Breast epithelium (tissue), 4 donors: ENCODE results near the gene MPPED1. TPM values are rescaled to one million over a fixed set of nuclear protein-coding genes. Genes with fewer than 3 reads are reported as not detected.
A peak's percentile ranks its signal among the peaks of the same experiment; 100 is the strongest.

ENCODE experiments used
- DNase-seq, 2 donors: peaks; one replicate each; pipeline ENCODE4 v3.0.0-alpha.2; 2019; ENCODE audit warnings: low spot score in 2 of 2
- H3K27ac ChIP-seq, 2 donors: fragments of 200-600 bp; sonication (generic) in 1 of 2; one replicate each; pipeline ENCODE4 v1.5.1; 2016 to 2019; ENCODE audit warnings: mild to moderate bottlenecking in 1 of 2
- H3K27me3 ChIP-seq, 2 donors: fragments of 200-600 bp; sonication (generic) in 1 of 2; one replicate each; pipeline versions ENCODE4 v1.5.1 to v1.6.0; 2017 to 2019; ENCODE audit warnings: control low read depth in 1 of 2, mild to moderate bottlenecking in 1 of 2
- H3K36me3 ChIP-seq: fragments of 200-600 bp; one replicate; pipeline ENCODE4 v1.5.1; 2019
- H3K4me1 ChIP-seq, 2 donors: fragments of 200-600 bp; sonication (generic); one replicate each; pipeline ENCODE4 v1.5.1; 2016 to 2019; ENCODE audit warnings: control low read depth in 1 of 2
- H3K4me3 ChIP-seq, 3 donors: fragments of 200-600 bp; sonication (generic); 1 replicate in 2 of 3; 2 replicates in 1 of 3; pipeline ENCODE4 v1.5.1; 2016 to 2019; ENCODE audit warnings: mild to moderate bottlenecking in 3 of 3, moderate library complexity in 2 of 3
- H3K9me3 ChIP-seq, 2 donors: fragments of 200-600 bp; sonication (generic) in 1 of 2; one replicate each; pipeline ENCODE4 v1.5.1; 2016 to 2019; ENCODE audit warnings: control low read depth in 1 of 2
- POLR2A ChIP-seq: fragments of 450-650 bp; IDR thresholded peaks from one replicate; pipeline ENCODE4 v1.6.1; 2016; ENCODE audit warnings: antibody characterized with exemption, mild to moderate bottlenecking, moderate library complexity
- POLR2AphosphoS5 ChIP-seq, 3 donors: sonication (generic); formaldehyde crosslinking; IDR thresholded peaks; one replicate each; pipeline ENCODE4 v1.6.1; 2017; ENCODE audit warnings: antibody characterized with exemption in 3 of 3
- intact Hi-C: fragments of 100-400 bp; cut with DNase I; formaldehyde crosslinking; loops from one replicate; pipeline ENCODE4 v1.15.1; 2023; ENCODE audit warnings: low total_unique reads
- total RNA-seq, 3 donors: library from RNA; depleted of rRNA; stranded (reverse); fragments of >200 nt; gene quantifications; one replicate each; pipeline ENCODE4 v1.1.0, GENCODE V29; 2016
- TF ChIP-seq, protein P1 (sequence below), 3 donors: fragments of 450-650 bp; IDR thresholded peaks; one replicate each; pipeline ENCODE4 v1.5.1; 2016 to 2017; ENCODE audit warnings: antibody characterized with exemption in 3 of 3, mild to moderate bottlenecking in 3 of 3, moderate library complexity in 3 of 3

The MPPED1 gene
- total RNA-seq, 3 donors from 2014 or later, result 0.29 TPM; not detected in 2

DNA sequence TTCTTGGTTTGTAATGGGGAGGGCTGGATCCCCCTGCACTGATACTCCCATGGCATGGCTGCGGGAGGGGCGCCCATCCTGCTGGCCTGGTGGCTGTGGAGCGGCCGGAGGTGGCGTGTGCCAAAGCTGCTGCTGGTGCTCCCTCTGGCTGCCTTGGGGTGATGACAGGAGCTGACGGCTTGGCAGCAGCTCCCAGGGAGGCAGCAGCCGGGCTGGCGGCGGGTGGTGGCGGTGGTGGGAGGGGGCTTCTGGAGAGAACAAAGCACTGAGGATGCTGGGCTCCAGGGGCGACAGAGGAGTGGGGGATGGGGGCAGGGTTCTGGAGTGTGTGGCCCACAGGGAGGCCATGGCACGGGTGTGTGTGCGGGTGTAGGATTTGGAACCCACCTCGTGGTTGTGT lies 11.4 kb upstream of the MPPED1 start:
- Histone ChIP-seq H3K9me3 (no peaks in the 10 kb centered on the region), H3K4me3 (no peak overlapping the region), H3K4me1 (no peaks in the 10 kb centered on the region), H3K36me3 (no peaks in the 10 kb centered on the region), H3K27ac (no peak overlapping the region), H3K27me3 (peaks cover 0 to 25% of the 10 kb centered on the region in 2 donors)
- no peak for DNase-seq
- intact Hi-C loops, result no loop called here
- TF ChIP-seq POLR2A (no peak), POLR2AphosphoS5 (IDR thresholded peaks at IDR 0.05) (no peak)
- TF ChIP-seq, protein P1, sequence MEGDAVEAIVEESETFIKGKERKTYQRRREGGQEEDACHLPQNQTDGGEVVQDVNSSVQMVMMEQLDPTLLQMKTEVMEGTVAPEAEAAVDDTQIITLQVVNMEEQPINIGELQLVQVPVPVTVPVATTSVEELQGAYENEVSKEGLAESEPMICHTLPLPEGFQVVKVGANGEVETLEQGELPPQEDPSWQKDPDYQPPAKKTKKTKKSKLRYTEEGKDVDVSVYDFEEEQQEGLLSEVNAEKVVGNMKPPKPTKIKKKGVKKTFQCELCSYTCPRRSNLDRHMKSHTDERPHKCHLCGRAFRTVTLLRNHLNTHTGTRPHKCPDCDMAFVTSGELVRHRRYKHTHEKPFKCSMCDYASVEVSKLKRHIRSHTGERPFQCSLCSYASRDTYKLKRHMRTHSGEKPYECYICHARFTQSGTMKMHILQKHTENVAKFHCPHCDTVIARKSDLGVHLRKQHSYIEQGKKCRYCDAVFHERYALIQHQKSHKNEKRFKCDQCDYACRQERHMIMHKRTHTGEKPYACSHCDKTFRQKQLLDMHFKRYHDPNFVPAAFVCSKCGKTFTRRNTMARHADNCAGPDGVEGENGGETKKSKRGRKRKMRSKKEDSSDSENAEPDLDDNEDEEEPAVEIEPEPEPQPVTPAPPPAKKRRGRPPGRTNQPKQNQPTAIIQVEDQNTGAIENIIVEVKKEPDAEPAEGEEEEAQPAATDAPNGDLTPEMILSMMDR (IDR thresholded peaks at IDR 0.05), result no peak

DNA sequence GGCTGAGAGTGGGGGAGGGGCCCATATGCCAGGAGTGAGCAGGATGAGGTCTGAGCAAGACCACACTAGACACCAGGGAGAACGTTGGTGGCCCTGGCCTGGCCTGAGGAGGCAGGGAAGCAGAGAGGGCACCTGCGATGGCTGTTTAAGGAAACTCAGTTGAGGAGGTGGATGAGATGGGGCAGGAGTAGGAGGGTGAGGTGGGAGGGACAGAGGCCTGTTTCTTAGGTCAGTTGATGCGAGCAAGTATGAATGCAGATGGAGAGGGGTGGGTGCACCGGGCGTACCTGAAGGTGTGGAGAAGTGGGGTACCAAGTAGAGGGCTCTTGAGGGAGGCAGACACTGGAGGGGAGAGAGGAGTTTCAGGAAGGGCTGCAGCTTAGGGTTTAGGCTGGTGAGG lies 10.6 kb upstream of the MPPED1 start:
- H3K27ac ChIP-seq, result no peak overlapping the region
- DNase-seq, result no peak

DNA sequence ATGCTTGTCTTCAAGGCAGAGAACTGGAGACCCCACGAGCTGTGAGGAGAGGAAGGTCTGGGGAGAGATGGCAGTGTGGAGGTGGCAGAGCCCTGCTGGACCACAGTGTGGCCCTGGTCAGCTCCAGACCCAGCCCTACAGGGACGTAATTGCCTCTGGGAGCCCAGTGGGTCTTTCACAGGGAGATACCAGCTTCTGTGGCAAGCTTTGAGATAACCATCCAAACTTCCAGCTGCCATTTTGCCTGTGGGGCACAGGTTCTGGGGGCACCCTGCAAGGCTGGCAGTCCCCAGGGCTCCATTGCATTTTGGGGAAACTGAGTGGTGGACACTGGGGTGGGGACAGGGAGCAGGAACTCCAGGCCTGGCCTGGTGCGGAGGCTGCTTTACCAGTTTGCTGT lies 10.2 kb upstream of the MPPED1 start:
- no peaks in the 10 kb centered on the region for H3K36me3 ChIP-seq
- no peak overlapping the region for H3K27ac ChIP-seq
- H3K4me3 ChIP-seq, result no peak overlapping the region
- H3K27me3 ChIP-seq, result peaks cover 0 to 25% of the 10 kb centered on the region in 2 donors
- no peaks in the 10 kb centered on the region for H3K9me3 ChIP-seq
- intact Hi-C loops, result no loop called here
- TF ChIP-seq, protein P1 (IDR thresholded peaks at IDR 0.05), result no peak
- TF ChIP-seq POLR2AphosphoS5 (IDR thresholded peaks at IDR 0.05), result no peak
- TF ChIP-seq POLR2A, result no peak
- no peak for DNase-seq
- no peaks in the 10 kb centered on the region for H3K4me1 ChIP-seq

More for the DNA sequence above, 10.6 kb upstream of the MPPED1 start:
- no peaks in the 10 kb centered on the region for H3K9me3 ChIP-seq
- no peaks in the 10 kb centered on the region for H3K4me1 ChIP-seq
- H3K4me3 ChIP-seq, result no peak overlapping the region
- peaks cover 0 to 25% of the 10 kb centered on the region in 2 donors for H3K27me3 ChIP-seq
- intact Hi-C loops, result no loop called here
- TF ChIP-seq POLR2A (no peak), POLR2AphosphoS5 (IDR thresholded peaks at IDR 0.05) (no peak)
- TF ChIP-seq, protein P1 (IDR thresholded peaks at IDR 0.05), result no peak
- no peaks in the 10 kb centered on the region for H3K36me3 ChIP-seq

DNA sequence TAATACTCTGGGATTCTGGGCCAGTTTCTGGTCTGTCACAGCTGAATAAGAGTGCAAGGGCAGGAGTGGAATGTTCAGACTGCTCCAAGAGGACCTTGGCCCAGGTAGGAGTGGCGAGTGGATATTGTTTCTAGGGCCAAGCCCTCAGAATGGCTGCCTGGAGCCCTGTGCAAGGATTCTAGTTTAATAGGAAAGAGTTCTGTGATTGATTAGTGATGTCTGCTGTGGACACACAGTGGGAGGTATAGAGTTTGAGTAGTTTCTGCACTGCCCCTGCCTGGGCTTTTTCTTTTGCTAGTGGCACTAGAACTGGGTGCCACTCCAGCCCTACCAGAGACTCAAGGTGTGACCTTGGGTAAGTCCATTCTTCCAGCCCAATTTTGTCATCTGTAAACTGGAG lies 9.7 kb upstream of the MPPED1 start:
- Histone ChIP-seq H3K27me3 (peaks cover 0 to 25% of the 10 kb centered on the region in 2 donors), H3K4me3 (no peak overlapping the region), H3K4me1 (no peaks in the 10 kb centered on the region), H3K27ac (no peak overlapping the region), H3K36me3 (no peaks in the 10 kb centered on the region), H3K9me3 (no peaks in the 10 kb centered on the region)
- intact Hi-C loops, result no loop called here
- no peak for DNase-seq
- TF ChIP-seq POLR2A (no peak), POLR2AphosphoS5 (IDR thresholded peaks at IDR 0.05) (no peak)
- TF ChIP-seq, protein P1 (IDR thresholded peaks at IDR 0.05), result no peak

DNA sequence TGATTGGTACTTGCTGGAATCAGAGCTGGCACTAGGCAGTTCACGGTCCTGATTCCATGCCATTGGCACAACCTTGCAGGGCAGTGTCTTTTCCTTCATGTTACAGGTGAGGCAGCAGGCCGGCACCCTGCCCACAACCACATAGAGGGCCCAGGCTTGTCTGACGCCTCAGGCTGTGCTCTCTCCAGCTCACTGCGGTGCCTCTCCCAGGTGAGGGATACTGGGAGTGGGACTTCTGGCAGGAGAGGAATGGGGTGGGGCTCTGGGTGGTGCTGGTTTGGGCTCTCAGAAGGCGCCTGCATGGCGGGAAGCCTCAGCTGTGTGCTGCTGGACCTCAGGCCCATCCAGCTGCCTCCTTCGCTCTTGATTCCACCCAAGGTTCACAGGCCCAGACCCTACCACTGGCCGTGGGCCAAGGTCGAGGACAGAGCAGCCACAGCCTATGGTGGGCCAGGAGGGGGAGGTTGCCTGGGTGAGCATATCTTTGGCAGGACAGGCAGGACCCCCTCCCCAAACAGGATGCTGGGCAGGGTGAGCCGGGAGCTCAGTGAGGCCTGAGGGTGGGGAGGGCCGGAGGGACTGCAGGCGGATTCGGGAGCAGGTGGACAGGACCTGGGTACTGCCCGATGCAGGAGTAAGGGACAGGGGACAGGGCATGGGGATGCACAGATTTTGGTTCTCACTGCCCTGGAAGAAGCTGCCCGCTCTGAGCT lies 7.0 kb upstream of the MPPED1 start:
- Histone ChIP-seq H3K27me3 (peaks cover 0 to 19% of the 10 kb centered on the region in 2 donors), H3K4me3 (no peak overlapping the region), H3K27ac (no peak overlapping the region), H3K4me1 (no peaks in the 10 kb centered on the region), H3K9me3 (no peaks in the 10 kb centered on the region), H3K36me3 (no peaks in the 10 kb centered on the region)
- peak in 1 of 2 donors; percentile 34 for DNase-seq
- intact Hi-C loops, result no loop called here
- TF ChIP-seq, protein P1 (IDR thresholded peaks at IDR 0.05), result no peak
- TF ChIP-seq POLR2AphosphoS5 (IDR thresholded peaks at IDR 0.05), result no peak
- TF ChIP-seq POLR2A, result no peak
